ENCODE data around the gene LELP1. TPM values are rescaled to one million over a fixed set of nuclear protein-coding genes. Genes with fewer than 3 reads are reported as not detected.
"Not testable (repeated sequence)": the region's sequence is repeated elsewhere in the genome, so short reads cannot be mapped to it uniquely, and the experiment has no call there.

Gene LELP1
- total RNA-seq = 1 to 10 TPM in 2 of 8 experiments, under 1 TPM in 1, not detected in 5; 0.50 to 2.0 (median 1.0) TPM

DNA sequence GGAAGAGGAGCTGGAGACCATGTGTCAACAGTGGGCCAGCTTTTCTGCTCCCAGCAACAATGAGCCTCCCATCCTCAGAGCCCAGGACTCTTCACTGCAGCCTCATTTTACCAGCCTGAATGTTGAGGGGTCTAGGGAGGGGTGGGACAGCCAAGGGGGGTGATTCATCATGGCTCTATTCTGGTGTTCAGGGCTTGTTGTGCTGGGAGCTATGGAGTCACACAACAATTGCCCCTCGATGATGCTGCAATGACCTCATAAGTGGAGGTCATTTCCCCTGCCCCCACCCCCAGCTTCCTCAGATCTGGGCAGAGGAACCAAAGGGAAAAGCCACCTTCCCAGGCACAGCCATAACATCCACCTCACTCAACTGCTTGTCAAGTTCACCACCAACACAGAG, at the start of gene LELP1:
Gene LELP1, plus strand, starts transcription at position 301 of the 400 bp plus-strand sequence. CDS start 1,278 bp downstream, outside the sequence.
- Histone ChIP-seq H3K27ac (no peak within 1 kb of the TSS), H3K4me3 (no peak within 1 kb of the TSS), H3K4me1 (replicated peaks in 1 of 2) (no peaks in the 10 kb centered on the region)
- WGBS, 10 experiments = no CpG with 5 or more reads among the region's 1 CpG
- no peak for ATAC-seq (replicated peaks in 6 of 8)
- in situ Hi-C loops (cut with MboI; ENCODE audit: low pct_unique_long_range_greater_than_20kb in 2 of 9, low sequenced_read_pairs in 9 of 9, unreplicated experiment in 9 of 9) = loop anchor here in 1 of 9 experiments (25.0 kb wide), 1 partner anchor 291 kb away; the partner anchor contains the start of gene IVL

GRCh38 chr1:153155541-153155940, 47.7 kb upstream of the LELP1 start:
- no peak for ATAC-seq (replicated peaks in 6 of 8)
- in situ Hi-C loops (cut with MboI; ENCODE audit: low pct_unique_long_range_greater_than_20kb in 2 of 9, low sequenced_read_pairs in 9 of 9, unreplicated experiment in 9 of 9) = no loop called here

GRCh38 chr1:153168686-153169085, 34.5 kb upstream of the LELP1 start:
- Histone ChIP-seq H3K4me3 (no peak overlapping the region), H3K4me1 (replicated peaks in 1 of 2) (no peaks in the 10 kb centered on the region), H3K27ac (no peak overlapping the region)
- no peak for ATAC-seq (replicated peaks in 6 of 8)
- WGBS, 10 experiments = 0 to 57% (median 42%) methylated on average over 1 to 2 of the region's 2 CpGs; no CpG with 5 or more reads in 3 of the 10 experiments
- in situ Hi-C loops (cut with MboI; ENCODE audit: low pct_unique_long_range_greater_than_20kb in 2 of 9, low sequenced_read_pairs in 9 of 9, unreplicated experiment in 9 of 9) = no loop called here

More at GRCh38 chr1:153155541-153155940, 47.7 kb upstream of the LELP1 start:
- Histone ChIP-seq H3K4me1 (replicated peaks in 1 of 2) (no peaks in the 10 kb centered on the region), H3K4me3 (no peak overlapping the region), H3K27ac (no peak overlapping the region)
- 0 to 100% (median 66%) methylated on average over 1 to 2 of the region's 2 CpGs for WGBS, 10 experiments

DNA sequence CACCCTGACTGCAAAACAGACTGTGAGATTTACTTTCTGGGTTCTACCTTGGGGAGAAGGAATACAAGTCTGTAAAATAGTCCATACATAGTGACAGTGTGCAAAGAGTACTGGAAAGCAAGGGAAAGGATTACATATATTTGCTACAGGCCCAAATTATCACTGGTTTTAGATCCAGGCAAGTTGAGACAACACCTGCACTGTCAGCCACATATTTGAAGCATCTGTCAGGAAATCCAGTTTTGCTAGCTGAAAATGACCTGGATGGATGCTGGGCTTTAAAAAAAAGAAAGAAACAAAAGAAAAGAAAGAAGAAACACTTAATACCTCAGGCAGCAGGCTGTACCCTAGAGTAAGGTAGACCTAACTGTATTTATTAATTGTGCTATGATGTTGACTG, 28.6 kb upstream of the LELP1 start:
- H3K4me3 ChIP-seq = no peak overlapping the region
- in situ Hi-C loops (cut with MboI; ENCODE audit: low pct_unique_long_range_greater_than_20kb in 2 of 9, low sequenced_read_pairs in 9 of 9, unreplicated experiment in 9 of 9) = loop anchor here in 1 of 9 experiments (25.0 kb wide), 1 partner anchor 262 kb away; the partner anchor contains the start of gene IVL
- no peak for ATAC-seq (replicated peaks in 6 of 8)
- no peak overlapping the region for H3K27ac ChIP-seq
- no peaks in the 10 kb centered on the region for H3K4me1 ChIP-seq (replicated peaks in 1 of 2)

- in situ Hi-C loops (cut with MboI; ENCODE audit: low pct_unique_long_range_greater_than_20kb in 2 of 9, low sequenced_read_pairs in 9 of 9, unreplicated experiment in 9 of 9) = loop anchor here in 1 of 9 experiments (25.0 kb wide), 1 partner anchor 267 kb away; the partner anchor contains the start of gene IVL
- ATAC-seq (replicated peaks in 6 of 8) = no peak
Observed at GRCh38 chr1:153178922-153179321, 24.3 kb upstream of the LELP1 start.

GRCh38 chr1:153180556-153180955, 22.7 kb upstream of the LELP1 start:
- in situ Hi-C loops (cut with MboI; ENCODE audit: low pct_unique_long_range_greater_than_20kb in 2 of 9, low sequenced_read_pairs in 9 of 9, unreplicated experiment in 9 of 9) = loop anchor here in 1 of 9 experiments (25.0 kb wide), 1 partner anchor 268 kb away; the partner anchor contains the start of gene IVL
- 18 to 90% (median 72%) methylated on average over 4 of the region's 4 CpGs for WGBS, 10 experiments
- no peak for ATAC-seq (replicated peaks in 6 of 8)
- no peak overlapping the region for H3K27ac ChIP-seq
- H3K4me1 ChIP-seq (replicated peaks in 1 of 2) = no peaks in the 10 kb centered on the region
- no peak overlapping the region for H3K4me3 ChIP-seq

More at GRCh38 chr1:153178922-153179321, 24.3 kb upstream of the LELP1 start:
- Histone ChIP-seq H3K27ac (no peak overlapping the region), H3K4me3 (no peak overlapping the region), H3K4me1 (replicated peaks in 1 of 2) (no peaks in the 10 kb centered on the region)

GRCh38 chr1:153188301-153188700, 14.9 kb upstream of the LELP1 start:
- peak in 2 of 8 experiments; percentile 27 to 32 for ATAC-seq (replicated peaks in 6 of 8)
- H3K4me3 ChIP-seq; H3K27ac ChIP-seq; H3K4me1 ChIP-seq (replicated peaks in 1 of 2): not testable (repeated sequence)
- in situ Hi-C loops (cut with MboI; ENCODE audit: low pct_unique_long_range_greater_than_20kb in 2 of 9, low sequenced_read_pairs in 9 of 9, unreplicated experiment in 9 of 9) = loop anchor here in 1 of 9 experiments (25.0 kb wide), 1 partner anchor 276 kb away; the partner anchor contains the start of gene IVL
- WGBS, 10 experiments = 0 to 48% (median 43%) methylated on average over 2 to 4 of the region's 4 CpGs; no CpG with 5 or more reads in 6 of the 10 experiments

DNA sequence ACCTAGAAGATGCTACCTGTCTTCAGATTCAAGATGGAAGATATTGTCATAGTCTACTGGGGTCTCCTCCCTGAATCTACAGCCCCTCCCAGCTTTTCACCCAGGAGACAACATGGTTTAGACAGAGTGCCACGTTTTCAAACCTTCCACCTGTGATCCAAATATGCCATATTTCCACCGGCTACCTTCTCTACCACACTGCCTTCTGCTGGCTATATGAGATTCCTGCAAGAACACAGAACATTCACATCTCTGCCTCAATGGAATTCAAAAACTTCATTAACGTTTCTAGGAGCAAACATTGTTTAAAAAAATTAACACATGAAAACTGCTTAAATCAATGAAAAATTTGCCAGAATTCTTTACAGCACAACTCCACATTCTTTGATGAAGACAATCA, 12.9 kb upstream of the LELP1 start:
- Histone ChIP-seq H3K4me3 (no peak overlapping the region), H3K4me1 (replicated peaks in 1 of 2) (no peaks in the 10 kb centered on the region), H3K27ac (no peak overlapping the region)
- no peak for ATAC-seq (replicated peaks in 6 of 8)
- in situ Hi-C loops (cut with MboI; ENCODE audit: low pct_unique_long_range_greater_than_20kb in 2 of 9, low sequenced_read_pairs in 9 of 9, unreplicated experiment in 9 of 9) = loop anchor here in 1 of 9 experiments (25.0 kb wide), 1 partner anchor 278 kb away; the partner anchor contains the start of gene IVL
- 0 to 40% (median 11%) methylated on average over 1 to 3 of the region's 3 CpGs; no CpG with 5 or more reads in 4 of the 10 experiments for WGBS, 10 experiments

- no peak overlapping the region for H3K27ac ChIP-seq
- no peak overlapping the region for H3K4me3 ChIP-seq
- in situ Hi-C loops (cut with MboI; ENCODE audit: low pct_unique_long_range_greater_than_20kb in 2 of 9, low sequenced_read_pairs in 9 of 9, unreplicated experiment in 9 of 9) = loop anchor here in 1 of 9 experiments (25.0 kb wide), 1 partner anchor 280 kb away; the partner anchor contains the start of gene IVL
- WGBS, 10 experiments = 0 to 36% (median 13%) methylated on average over 1 to 3 of the region's 3 CpGs; no CpG with 5 or more reads in 2 of the 10 experiments
- H3K4me1 ChIP-seq (replicated peaks in 1 of 2) = no peaks in the 10 kb centered on the region
- peak in 3 of 8 experiments; percentile 40 to 55 (median 54) for ATAC-seq (replicated peaks in 6 of 8)
Observed at GRCh38 chr1:153192697-153193096, 10.5 kb upstream of the LELP1 start.

DNA sequence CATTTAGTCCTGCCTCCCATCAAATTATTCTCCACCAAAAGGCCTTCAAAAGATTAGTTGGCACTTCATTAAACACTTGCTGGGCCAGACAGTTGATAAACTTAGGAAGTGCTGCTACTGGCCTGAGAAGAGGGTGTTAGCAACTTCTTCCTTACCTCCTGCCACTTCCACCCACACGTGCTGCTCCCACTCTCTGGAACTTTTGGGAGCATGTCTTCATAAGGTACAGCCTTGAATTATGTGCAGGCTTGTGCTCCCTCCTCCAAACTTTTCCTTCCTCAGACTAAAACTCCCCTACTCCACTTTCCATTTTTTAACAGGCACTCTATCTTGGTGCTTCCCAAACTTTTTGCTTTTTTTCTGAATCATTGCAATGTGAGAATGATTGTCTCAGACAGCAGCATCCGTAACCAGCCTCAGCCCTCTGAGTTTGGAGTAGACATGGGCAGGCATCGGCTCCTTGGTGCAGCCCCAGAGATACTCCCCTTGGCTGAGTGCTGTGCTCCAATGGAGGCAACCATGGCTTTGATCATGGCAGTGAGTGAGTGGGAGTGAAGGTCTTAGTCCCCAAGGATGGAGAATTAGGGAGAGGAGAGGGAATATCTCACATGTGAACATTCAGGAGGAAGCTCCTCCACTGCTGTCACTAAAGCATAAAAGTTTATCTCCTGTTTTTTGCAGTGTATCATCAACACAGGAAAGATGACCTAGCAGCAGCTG, 8.7 kb upstream of the LELP1 start:
- in situ Hi-C loops (cut with MboI; ENCODE audit: low pct_unique_long_range_greater_than_20kb in 2 of 9, low sequenced_read_pairs in 9 of 9, unreplicated experiment in 9 of 9) = loop anchor here in 1 of 9 experiments (25.0 kb wide), 1 partner anchor 282 kb away; the partner anchor contains the start of gene IVL
- no peak for ATAC-seq (replicated peaks in 6 of 8)

GRCh38 chr1:153195216-153195615, 8.0 kb upstream of the LELP1 start:
- in situ Hi-C loops (cut with MboI; ENCODE audit: low pct_unique_long_range_greater_than_20kb in 2 of 9, low sequenced_read_pairs in 9 of 9, unreplicated experiment in 9 of 9) = loop anchor here in 1 of 9 experiments (25.0 kb wide), 1 partner anchor 283 kb away; the partner anchor contains the start of gene IVL
- Histone ChIP-seq H3K4me1 (replicated peaks in 1 of 2) (no peaks in the 10 kb centered on the region), H3K4me3 (no peak overlapping the region), H3K27ac (no peak overlapping the region)
- no peak for ATAC-seq (replicated peaks in 6 of 8)
- WGBS, 10 experiments = 0 to 79% (median 18%) methylated on average over 1 to 4 of the region's 4 CpGs; no CpG with 5 or more reads in 2 of the 10 experiments

More for the DNA sequence above, 8.7 kb upstream of the LELP1 start:
- Histone ChIP-seq H3K4me1 (replicated peaks in 1 of 2) (no peaks in the 10 kb centered on the region), H3K27ac (no peak overlapping the region), H3K4me3 (no peak overlapping the region)
- WGBS, 10 experiments = 0 to 65% (median 43%) methylated on average over 1 to 3 of the region's 3 CpGs; no CpG with 5 or more reads in 2 of the 10 experiments

DNA sequence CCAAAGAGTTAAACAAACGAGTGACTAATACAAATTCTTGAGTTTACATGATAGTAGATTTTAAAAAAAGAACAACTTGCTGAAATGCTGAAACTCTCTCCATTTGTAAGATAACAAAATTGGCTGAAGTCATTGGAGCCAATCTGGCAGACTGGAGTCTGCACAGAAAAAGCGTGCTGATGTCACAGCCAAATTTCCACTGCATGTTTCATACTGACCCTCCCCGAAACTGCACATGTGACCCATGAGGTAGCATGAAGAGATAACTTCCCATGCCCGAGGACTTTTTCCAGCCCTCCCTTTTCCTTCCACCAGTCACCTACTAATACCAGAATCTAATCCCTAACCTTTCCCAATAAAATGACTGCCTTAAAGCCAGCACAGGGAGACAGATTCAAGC, 1.2 kb upstream of the LELP1 start:
- ATAC-seq (replicated peaks in 6 of 8) = peak in 1 of 8 experiments; percentile 20
- H3K4me3 ChIP-seq = no peak overlapping the region

DNA sequence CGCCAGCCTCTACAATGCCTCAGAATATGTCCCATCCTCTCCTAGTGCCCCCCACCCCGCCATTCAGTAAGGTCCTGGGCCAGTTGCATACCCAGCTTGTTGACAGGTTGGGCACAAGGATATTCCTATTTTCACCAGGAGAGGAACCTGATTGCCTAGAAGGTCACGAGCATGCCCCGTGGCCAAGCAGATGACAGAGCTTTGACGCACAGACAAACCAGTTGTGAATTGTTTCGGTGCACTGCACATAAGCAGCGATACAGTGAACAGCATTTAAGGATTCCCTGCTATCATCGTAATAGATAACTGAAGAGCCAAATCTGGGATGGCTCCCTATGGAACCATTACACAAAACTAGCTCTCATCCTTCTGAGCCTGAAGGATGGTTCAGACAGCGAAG, 3.4 kb downstream of the LELP1 start:
- Histone ChIP-seq H3K4me3 (no peak overlapping the region), H3K27ac (no peak overlapping the region), H3K4me1 (replicated peaks in 1 of 2) (no peaks in the 10 kb centered on the region)
- WGBS, 10 experiments = 0 to 100% (median 64%) methylated on average over 1 to 9 of the region's 9 CpGs; no CpG with 5 or more reads in 2 of the 10 experiments
- no peak for ATAC-seq (replicated peaks in 6 of 8)
- in situ Hi-C loops (cut with MboI; ENCODE audit: low pct_unique_long_range_greater_than_20kb in 2 of 9, low sequenced_read_pairs in 9 of 9, unreplicated experiment in 9 of 9) = loop anchor here in 1 of 9 experiments (25.0 kb wide), 1 partner anchor 294 kb away; the partner anchor contains the start of gene IVL

More for the DNA sequence above, 1.2 kb upstream of the LELP1 start:
- WGBS, 10 experiments = 0 to 62% (median 33%) methylated on average over 1 to 4 of the region's 4 CpGs; no CpG with 5 or more reads in 3 of the 10 experiments
- in situ Hi-C loops (cut with MboI; ENCODE audit: low pct_unique_long_range_greater_than_20kb in 2 of 9, low sequenced_read_pairs in 9 of 9, unreplicated experiment in 9 of 9) = loop anchor here in 1 of 9 experiments (25.0 kb wide), 1 partner anchor 290 kb away; the partner anchor contains the start of gene IVL
- no peak overlapping the region for H3K27ac ChIP-seq
- no peaks in the 10 kb centered on the region for H3K4me1 ChIP-seq (replicated peaks in 1 of 2)
